Stimulated activated naive CD8-positive, alpha-beta T cell treated with anti-CD3 and anti-CD28 coated beads, Interleukin-15, Interleukin-2, amounts not matched to agents 100 U/mL and 50 U/mL, for 24 hours (primary cell): ENCODE measurements around the gene NUSAP1.
"Not testable (repeated sequence)": the region's sequence is repeated elsewhere in the genome, so short reads cannot be mapped to it uniquely, and the experiment has no call there.

ENCODE experiments used
- ATAC-seq: fragments of 150-1000 bp; cut with Tn5 transposase; one replicate; pipeline ENCODE4 v1.10.0; 2021
- DNase-seq: peaks from one replicate; pipeline ENCODE4 v3.0.0; 2021

Gene NUSAP1

GRCh38 chr15:41333026-41333562 lies 413 bp downstream of the NUSAP1 start:
- DNase-seq (no peak), ATAC-seq (peak; percentile 12)

- DNase-seq = peak; percentile 9
- ATAC-seq = no peak
These were observed 1.8 kb downstream of the NUSAP1 start for GRCh38 chr15:41334293-41335120.

DNA sequence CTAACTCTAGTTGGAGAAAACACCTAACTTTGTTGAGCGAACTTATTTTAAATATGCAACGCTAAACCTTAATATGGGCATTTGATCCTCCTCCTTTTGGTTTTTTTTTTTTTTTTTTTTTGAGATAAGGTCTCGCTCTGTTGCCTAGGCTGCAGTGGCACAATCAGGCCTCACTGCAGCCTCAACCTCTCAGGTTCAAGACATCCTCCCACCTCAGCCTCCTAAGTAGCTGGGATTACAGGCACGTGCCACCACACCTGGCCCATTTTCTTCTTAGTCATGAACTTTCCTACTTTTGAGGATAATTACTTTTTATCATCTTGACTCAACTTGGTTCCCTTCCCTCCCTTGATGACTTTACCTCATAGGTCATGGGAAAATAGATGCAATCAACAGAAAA lies 3.9 kb downstream of the NUSAP1 start:
- DNase-seq = no peak
- no peak for ATAC-seq

- no peak for ATAC-seq
- no peak for DNase-seq
These were observed 4.4 kb downstream of the NUSAP1 start for GRCh38 chr15:41337047-41337446.

DNA sequence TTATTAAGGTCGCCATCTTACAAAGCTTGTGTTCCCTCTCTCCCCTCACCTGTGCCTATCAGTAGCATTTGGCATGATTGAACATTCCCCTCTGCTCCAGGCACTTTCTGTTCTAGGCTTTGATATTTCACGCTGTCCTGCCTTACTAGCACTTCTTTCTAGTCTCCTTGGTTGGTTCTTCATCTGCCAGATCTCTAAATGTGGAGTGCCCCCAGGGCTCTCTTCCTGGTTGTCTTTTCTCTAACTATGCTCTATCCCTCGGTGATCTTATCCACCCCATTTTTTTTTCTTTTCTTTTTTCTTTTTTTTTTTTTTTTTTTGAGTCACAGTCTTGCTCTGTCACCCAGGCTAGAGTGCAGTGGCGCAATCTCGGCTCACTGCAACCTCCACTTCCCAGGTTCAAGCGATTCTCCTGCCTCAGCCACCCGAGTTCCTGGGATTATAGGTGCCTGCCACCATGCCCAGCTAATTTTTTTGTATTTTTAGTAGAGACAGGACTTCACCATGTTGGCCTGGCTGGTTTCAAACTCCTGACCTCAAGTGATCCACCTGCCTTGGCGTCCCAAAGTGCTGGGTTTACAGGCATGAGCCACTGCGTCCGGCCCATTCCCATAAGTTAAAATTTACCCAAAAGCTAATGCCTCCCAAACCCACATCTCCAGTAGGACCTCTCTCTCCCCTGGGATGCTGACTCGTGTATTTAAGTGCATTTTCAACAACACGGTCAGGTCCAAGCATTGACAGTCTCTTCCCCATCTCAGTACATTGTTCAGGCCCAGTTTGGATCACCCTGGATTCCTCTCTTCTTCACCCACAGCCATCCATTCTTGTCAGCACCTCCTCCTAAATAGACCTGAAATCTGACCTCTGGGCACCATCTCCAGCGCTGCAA lies 5.2 kb downstream of the NUSAP1 start:
- no peak for ATAC-seq
- no peak for DNase-seq

- ATAC-seq (no peak), DNase-seq (no peak)
These were observed 7.6 kb downstream of the NUSAP1 start for GRCh38 chr15:41340189-41340695.

DNA sequence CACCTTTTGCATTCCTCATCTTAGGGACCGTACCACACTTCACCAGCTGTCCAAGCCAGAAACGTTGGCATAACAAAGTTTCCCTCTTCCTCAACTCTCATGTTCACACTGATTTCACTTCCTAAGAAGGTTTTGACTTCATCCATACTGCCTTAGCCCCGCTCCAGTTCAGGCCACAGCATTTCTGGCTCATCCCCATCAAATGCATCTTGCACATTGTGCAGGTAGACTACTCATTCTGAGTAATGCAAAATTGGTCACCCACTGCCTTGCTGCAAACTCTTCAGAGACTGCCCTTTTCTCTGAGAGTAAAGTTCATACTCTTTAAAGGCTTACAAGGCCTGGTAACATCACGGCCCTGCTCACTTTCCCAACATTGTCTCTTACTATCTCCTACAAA lies 8.8 kb downstream of the NUSAP1 start:
- ATAC-seq (no peak), DNase-seq (no peak)

DNA sequence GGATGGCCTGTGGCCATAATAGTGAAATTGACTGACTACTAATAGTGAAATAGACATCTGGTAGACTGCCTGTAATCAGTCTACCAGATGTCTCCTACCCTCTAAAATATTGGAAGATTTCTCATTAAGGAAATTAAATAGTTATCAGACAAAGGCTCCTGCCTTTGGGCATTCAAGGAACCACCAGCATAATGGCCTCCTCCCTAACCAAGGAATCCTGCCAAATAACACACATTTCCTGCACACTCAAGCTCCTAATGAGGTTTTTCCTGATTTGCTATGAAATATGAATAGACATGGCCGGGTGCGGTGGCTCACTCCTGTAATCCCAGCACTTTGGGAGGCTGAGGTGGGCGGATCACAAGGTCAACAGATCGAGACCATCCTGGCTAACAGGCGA lies 14.6 kb downstream of the NUSAP1 start:
- ATAC-seq (no peak), DNase-seq (no peak)

GRCh38 chr15:41350057-41350717 lies 17.5 kb downstream of the NUSAP1 start:
- no peak for ATAC-seq
- no peak for DNase-seq

GRCh38 chr15:41354371-41354770 lies 21.7 kb downstream of the NUSAP1 start:
- DNase-seq = no peak
- ATAC-seq = no peak

- DNase-seq (no peak), ATAC-seq (no peak)
These were observed 34.7 kb downstream of the NUSAP1 start for GRCh38 chr15:41367418-41367817.

DNA sequence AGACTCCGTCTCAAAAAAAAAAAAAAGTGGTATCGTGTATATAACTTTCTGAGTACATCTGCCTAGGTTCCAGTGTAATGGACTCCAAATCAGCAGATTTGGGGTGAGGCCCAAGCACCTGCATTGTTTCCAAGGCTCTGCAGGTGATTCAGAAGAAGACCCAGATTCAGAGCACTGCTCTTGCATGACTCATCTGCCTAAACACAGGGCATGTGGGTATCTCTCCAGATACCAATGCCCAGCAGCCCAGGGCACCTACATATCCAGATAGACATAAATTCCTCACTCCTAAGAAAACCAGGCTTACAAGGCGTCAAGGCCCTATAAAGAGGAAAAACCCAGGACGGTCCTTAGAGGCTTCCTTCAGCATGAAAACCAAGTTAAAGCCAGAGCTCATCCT lies 45.3 kb downstream of the NUSAP1 start:
- ATAC-seq (peak; percentile 36), DNase-seq (no peak)

DNA sequence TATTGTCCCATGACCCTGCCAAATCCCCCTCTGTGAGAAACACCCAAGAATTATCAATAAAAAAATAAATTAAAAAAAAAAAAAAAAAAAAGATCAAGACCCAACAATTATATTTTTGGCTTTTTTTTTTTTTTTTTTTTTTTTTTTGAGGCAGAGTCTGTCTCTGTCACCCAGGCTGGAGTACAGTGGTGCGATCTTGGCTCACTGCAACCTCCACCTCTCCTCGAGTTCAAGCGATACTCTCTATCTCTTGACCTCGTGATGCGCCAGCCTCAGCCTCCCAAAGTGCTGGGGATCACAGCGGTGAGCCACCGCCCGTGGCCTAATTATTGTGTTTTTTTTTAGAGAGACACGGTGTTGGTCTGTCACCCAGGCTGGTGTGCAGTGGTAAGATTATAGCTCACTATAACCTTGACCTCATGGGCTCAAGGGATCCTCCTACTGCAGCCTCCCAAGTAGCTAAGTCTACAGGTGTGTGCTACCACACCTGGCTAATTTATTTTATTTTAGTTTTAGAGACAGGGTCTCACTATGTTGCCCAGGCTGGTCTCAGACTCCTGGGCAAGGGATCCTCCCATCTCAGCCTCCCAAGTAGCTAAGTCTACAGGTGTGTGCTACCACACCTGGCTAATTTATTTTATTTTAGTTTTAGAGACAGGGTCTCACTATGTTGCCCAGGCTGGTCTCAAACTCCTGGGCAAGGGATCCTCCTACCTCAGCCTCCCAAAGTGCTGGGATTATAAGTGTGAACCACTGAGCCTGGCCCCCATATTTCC lies 51.5 kb downstream of the NUSAP1 start:
- not testable (repeated sequence) for DNase-seq, ATAC-seq

DNA sequence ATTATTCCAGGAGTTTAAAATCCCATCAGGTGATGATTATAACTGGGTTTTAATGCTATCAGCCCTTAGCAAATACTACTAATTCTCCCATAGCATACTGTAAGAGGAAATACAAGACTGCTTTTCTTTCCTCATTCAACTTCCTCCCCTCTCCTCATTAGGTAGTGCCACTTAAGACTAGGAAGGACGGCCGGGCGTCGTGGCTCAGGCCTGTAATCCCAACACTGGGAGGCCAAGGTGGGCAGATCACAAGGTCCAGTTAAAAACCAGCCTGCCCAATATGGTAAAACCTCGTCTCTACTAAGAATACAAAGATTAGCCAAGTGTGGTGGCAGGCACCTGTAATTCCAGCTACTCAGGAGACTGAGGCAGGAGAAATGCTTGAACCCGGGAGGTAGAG lies 55.0 kb downstream of the NUSAP1 start:
- DNase-seq = no peak
- ATAC-seq = no peak

DNA sequence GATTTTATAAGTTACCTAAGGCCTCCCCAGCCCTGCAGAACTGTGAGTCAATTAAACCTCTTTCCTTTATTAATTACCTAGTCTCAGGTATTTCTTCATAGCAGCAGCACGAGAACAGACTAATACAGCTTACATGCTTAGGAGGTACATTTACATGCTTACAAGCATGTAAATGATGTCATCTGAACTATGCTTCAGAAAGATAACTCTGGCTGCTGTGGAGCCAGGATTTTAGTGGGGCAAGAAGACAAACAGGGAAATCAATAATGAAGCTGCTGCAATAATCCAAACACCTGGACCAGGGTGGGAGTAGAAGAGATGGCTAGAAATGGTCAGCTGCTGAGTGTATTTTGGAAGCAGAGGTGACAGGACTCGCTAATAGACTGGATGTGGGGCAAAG lies 60.0 kb downstream of the NUSAP1 start:
- DNase-seq (no peak), ATAC-seq (no peak)

- DNase-seq (no peak), ATAC-seq (no peak)
These were observed 62.2 kb downstream of the NUSAP1 start for GRCh38 chr15:41394924-41395323.

DNA sequence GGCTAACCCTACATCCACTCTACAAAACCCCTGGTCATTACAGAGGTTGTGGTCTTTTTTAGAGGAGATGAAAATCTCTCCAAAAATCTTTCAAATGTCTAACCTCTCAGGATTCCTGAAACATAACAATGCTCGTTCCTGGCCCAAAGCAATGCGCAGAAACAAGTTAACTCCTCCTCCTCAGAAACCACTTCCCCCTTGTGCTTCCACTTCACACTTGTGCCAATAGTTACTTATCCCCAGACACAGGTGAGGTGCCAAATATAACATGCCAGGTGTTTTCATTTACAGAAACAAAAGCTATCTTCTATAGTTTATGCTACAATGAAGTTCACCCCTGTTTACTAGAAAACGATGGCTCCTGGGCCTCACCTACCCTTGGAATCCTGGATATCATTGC lies 63.4 kb downstream of the NUSAP1 start:
- no peak for DNase-seq
- ATAC-seq = no peak

DNA sequence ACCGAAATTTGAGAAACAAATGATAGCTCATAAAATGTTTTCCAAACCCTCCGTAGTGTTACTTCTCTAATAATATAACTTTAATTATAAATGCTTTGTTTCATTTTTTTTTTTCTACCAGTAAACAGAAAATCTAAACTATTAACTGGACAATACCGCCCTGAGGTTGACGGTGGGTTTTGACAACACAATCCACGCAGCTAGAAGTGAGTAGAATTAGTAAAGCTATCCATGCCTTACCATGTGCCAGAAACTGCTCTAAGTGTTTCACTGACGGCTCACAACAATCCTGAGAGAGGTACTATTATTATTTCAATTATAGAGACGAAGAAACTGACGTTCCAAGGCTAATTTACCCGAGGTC lies 69.2 kb downstream of the NUSAP1 start:
- ATAC-seq = no peak

DNA sequence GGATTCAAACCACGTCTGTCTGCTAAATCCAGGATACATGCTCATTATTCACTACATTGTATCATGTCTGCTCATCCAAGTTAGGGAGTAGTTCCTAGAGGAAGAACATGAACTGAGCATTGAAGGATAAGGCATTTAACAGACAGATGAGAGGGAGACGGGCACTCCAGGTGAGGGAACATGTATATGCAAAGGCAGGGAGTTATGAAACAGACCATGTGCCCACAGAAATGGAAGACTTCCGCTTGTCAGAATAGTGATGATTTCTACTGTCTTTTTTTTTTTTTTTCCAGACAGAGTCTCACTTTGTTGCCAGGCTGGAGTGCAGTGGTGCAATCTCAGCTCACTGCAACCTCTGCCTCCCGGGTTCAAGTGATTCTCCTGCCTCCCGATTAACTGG lies 74.7 kb downstream of the NUSAP1 start:
- ATAC-seq = no peak
- DNase-seq = no peak

More for the DNA sequence above, 69.2 kb downstream of the NUSAP1 start:
- DNase-seq = no peak

DNA sequence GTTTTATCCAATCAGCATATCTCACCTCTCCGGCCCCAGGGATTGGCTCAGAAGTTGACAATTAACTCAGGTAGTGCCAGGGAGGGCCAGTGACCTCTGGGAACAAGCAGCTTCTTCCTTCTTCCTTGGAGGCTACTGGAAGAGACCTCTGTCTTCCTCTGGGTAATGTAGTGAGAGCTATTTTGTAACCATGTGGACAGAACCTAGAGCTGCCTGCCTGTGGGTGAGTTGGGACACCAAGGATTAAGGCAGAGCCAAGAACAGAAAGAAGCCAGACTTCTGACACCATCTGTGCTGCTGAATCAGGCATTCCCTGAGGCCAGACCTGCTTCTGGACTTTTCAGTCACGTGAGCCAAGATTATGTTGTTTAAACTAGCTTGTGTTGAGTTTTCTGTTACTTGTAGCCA lies 75.6 kb downstream of the NUSAP1 start:
- ATAC-seq (no peak), DNase-seq (no peak)

DNA sequence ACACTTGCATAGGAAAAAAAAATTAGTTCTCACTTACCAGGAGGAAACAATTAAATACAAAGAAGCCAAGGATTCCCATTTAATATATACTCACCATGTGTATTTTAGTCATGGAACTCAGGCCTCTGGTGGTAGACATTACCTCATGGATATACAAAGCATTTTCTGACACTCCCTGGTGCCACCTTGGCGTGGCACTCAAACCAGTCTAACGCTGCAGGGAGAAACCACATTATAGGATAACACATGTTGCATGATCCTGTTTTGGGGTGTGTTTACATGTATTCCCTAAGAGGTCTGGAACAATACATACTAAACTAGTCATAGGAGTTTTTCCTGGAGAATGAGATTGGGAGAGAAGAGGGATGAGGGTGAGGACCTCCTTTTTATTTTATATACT lies 78.3 kb downstream of the NUSAP1 start:
- no peak for ATAC-seq

GRCh38 chr15:41411441-41411840 lies 78.8 kb downstream of the NUSAP1 start:
- ATAC-seq = no peak
- DNase-seq = no peak

More for the DNA sequence above, 78.3 kb downstream of the NUSAP1 start:
- DNase-seq = no peak
